ENCODE measurements around the gene ATG2B. TPM values are rescaled to one million over a fixed set of nuclear protein-coding genes. Genes with fewer than 3 reads are reported as not detected.

The ATG2B gene, protein sequence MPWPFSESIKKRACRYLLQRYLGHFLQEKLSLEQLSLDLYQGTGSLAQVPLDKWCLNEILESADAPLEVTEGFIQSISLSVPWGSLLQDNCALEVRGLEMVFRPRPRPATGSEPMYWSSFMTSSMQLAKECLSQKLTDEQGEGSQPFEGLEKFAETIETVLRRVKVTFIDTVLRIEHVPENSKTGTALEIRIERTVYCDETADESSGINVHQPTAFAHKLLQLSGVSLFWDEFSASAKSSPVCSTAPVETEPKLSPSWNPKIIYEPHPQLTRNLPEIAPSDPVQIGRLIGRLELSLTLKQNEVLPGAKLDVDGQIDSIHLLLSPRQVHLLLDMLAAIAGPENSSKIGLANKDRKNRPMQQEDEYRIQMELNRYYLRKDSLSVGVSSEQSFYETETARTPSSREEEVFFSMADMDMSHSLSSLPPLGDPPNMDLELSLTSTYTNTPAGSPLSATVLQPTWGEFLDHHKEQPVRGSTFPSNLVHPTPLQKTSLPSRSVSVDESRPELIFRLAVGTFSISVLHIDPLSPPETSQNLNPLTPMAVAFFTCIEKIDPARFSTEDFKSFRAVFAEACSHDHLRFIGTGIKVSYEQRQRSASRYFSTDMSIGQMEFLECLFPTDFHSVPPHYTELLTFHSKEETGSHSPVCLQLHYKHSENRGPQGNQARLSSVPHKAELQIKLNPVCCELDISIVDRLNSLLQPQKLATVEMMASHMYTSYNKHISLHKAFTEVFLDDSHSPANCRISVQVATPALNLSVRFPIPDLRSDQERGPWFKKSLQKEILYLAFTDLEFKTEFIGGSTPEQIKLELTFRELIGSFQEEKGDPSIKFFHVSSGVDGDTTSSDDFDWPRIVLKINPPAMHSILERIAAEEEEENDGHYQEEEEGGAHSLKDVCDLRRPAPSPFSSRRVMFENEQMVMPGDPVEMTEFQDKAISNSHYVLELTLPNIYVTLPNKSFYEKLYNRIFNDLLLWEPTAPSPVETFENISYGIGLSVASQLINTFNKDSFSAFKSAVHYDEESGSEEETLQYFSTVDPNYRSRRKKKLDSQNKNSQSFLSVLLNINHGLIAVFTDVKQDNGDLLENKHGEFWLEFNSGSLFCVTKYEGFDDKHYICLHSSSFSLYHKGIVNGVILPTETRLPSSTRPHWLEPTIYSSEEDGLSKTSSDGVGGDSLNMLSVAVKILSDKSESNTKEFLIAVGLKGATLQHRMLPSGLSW (N-terminal part only)
- total RNA-seq (2014; rRNA removed) (10.9 and 11.6 TPM in 2 replicates), Bru-seq, nascent RNA (percentile 67 among the genes with signal in this experiment), BruChase-seq, experiment 1, labeled RNA remaining after a 6-hour chase (percentile 71 among the genes with signal in this experiment), BruChase-seq, experiment 2, labeled RNA remaining after a 2-hour chase (percentile 80 among the genes with signal in this experiment)
- long read RNA-seq, full-length matches to known transcripts: 1 of 10 reads
- long read RNA-seq, partial matches to known transcripts: 4 of 10 reads
- long read RNA-seq, other reads (novel, unspliced or antisense): 5 of 10 reads

DNA sequence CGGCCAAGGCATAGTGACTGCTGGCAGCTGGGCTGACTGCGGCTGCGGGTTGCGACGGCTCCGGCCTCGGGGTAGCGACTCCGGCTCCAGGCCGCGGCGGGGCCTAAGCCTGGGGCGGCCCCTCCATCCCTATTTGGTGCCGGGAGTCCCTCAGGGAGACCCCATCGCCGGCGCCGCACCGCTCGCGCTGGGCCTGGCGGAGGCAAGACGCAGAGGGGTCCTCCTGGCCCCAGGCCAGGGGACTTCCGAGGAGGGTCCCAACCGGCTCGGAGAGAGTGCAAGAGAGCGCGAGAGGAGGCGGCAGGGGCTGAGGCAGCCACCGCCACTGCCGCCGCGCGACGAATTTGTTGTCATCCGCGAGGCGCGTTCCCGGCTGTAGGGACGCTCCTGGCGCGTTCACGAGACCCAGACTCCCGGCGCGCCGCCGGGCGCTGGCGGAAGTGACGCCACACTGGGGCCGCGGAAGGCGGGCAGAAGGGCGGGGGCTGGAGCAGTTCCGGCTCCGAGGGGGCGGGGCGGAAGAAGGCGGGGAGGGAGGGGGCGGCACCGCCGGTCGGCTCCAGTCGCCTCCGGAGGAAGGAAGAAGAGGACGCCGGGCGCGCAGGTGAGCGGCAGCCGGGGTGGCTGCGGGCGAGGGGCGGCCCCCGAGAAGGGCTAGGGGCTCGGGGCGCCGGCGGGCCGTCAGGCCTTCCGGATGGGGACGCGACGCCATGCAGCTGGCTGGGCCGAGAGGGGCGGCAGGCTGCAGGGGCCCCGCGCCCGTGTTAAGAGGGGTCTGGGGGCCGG lies at the start of gene ATG2B, which contains the start of gene GSKIP:
Gene ATG2B (minus strand): TSS at position 377 of the 786 bp plus-strand sequence. CDS start 365 bp downstream, at position 12.
Gene GSKIP (plus strand): TSS at position 562 of the 786 bp plus-strand sequence. CDS start 18,722 bp downstream, outside the sequence.
- Histone ChIP-seq H3K36me3 (ENCODE audit: low read depth, low read length) (no peaks in the 10 kb centered on the region), H3K27me3 (ENCODE audit: low read length) (no peaks in the 10 kb centered on the region), H3K9ac (ENCODE audit: low read length) (peak within 1 kb of the TSS; percentile 76), H3F3A (ENCODE audit: low read length, unreplicated experiment) (no peaks in the 10 kb centered on the region), H4K20me1 (ENCODE audit: low read length) (peaks cover 5% of the 10 kb centered on the region; the same call in 1 of the 2 replicates), H3K4me3 (ENCODE audit: low read length) (peak within 1 kb of the TSS; percentile 83), H3K4me2 (ENCODE audit: low read length) (peak within 1 kb of the TSS; percentile 98), H3K4me1 (ENCODE audit: insufficient read depth, low read length) (peaks cover 21% of the 10 kb centered on the region), H3K79me2 (ENCODE audit: low read length) (peaks cover 93% of the 10 kb centered on the region), H3K9me3 (ENCODE audit: low read length) (no peaks in the 10 kb centered on the region), H3K9me2 (replicated peaks; ENCODE audit: low read length) (no peaks in the 10 kb centered on the region), H2AFZ (ENCODE audit: low read length) (peak within 1 kb of the TSS; percentile 96), H3K27ac (ENCODE audit: low read length) (no peak within 1 kb of the TSS; the same call in 1 of the 2 replicates)
- TF ChIP-seq, protein P1, sequence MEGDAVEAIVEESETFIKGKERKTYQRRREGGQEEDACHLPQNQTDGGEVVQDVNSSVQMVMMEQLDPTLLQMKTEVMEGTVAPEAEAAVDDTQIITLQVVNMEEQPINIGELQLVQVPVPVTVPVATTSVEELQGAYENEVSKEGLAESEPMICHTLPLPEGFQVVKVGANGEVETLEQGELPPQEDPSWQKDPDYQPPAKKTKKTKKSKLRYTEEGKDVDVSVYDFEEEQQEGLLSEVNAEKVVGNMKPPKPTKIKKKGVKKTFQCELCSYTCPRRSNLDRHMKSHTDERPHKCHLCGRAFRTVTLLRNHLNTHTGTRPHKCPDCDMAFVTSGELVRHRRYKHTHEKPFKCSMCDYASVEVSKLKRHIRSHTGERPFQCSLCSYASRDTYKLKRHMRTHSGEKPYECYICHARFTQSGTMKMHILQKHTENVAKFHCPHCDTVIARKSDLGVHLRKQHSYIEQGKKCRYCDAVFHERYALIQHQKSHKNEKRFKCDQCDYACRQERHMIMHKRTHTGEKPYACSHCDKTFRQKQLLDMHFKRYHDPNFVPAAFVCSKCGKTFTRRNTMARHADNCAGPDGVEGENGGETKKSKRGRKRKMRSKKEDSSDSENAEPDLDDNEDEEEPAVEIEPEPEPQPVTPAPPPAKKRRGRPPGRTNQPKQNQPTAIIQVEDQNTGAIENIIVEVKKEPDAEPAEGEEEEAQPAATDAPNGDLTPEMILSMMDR (conservative IDR thresholded peaks at IDR 0.05; ENCODE audit: low read depth, low read length): no peak
- TF ChIP-seq EZH2phosphoT487 (IDR thresholded peaks at IDR 0.05; ENCODE audit: borderline replicate concordance, low read length) (no peak), EZH2 (IDR thresholded peaks at IDR 0.05; ENCODE audit: low read length, unreplicated experiment) (no peak)
- ATAC-seq (peak; percentile 72), DNase-seq (peak; percentile 91)
- intact Hi-C loops (cut with micrococcal nuclease): loop anchor here (1.0 to 10.0 kb wide), 4 partner anchors 28 to 139 kb away; partner anchors contain the start of gene PAPOLA
- no TSS peak for BruUV-seq (replicated peaks)
- ChIA-PET CTCF (no interaction called here), POLR2A (ENCODE audit: unreplicated experiment) (interaction anchor here (0.6 kb wide), 1 partner anchor 39 kb away, joined by 3 read pairs; no protein-coding TSS in a partner anchor)

DNA sequence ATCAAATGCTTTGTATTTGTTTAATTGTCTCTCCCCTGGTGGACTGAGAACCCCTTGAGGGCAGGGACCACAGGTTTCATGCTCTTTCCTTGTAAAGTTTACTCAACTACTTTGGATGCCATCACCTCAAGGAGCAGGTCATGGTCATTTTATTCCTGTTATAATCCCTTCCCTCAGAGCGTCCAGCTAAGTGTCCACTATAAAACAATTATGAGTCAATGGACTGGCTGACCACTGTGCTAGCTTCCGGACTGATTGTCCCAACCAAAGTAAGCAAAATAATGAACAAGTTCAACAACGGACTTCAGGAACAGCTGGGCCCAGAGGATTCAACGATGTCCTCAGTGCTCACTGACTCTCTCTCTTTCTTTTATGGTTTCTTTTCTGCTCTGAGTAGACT lies 47.0 kb upstream of the ATG2B start:
- POLR2A ChIA-PET (ENCODE audit: unreplicated experiment): no interaction called here
- H4K20me1 ChIP-seq (ENCODE audit: low read length): no peaks in the 10 kb centered on the region
- no peak overlapping the region for H3K4me3 ChIP-seq (ENCODE audit: low read length)
- no peaks in the 10 kb centered on the region for H3F3A ChIP-seq (ENCODE audit: low read length, unreplicated experiment)
- DNase-seq (no peak), ATAC-seq (peak; percentile 42)
- TF ChIP-seq, protein P1 (conservative IDR thresholded peaks at IDR 0.05; ENCODE audit: low read depth, low read length): no peak
- TF ChIP-seq EZH2phosphoT487 (IDR thresholded peaks at IDR 0.05; ENCODE audit: borderline replicate concordance, low read length): no peak
- TF ChIP-seq EZH2 (IDR thresholded peaks at IDR 0.05; ENCODE audit: low read length, unreplicated experiment): no peak
- H3K27me3 ChIP-seq (ENCODE audit: low read length): no peaks in the 10 kb centered on the region
- no peaks in the 10 kb centered on the region for H3K79me2 ChIP-seq (ENCODE audit: low read length)
- intact Hi-C loops (cut with micrococcal nuclease): no loop called here
- H3K9ac ChIP-seq (ENCODE audit: low read length): no peak overlapping the region
- H3K4me1 ChIP-seq (ENCODE audit: insufficient read depth, low read length): peaks cover 17% of the 10 kb centered on the region
- peak overlapping the region; percentile 29; the same call in 1 of the 2 replicates for H3K27ac ChIP-seq (ENCODE audit: low read length)
- H3K9me2 ChIP-seq (replicated peaks; ENCODE audit: low read length): no peaks in the 10 kb centered on the region
- peak overlapping the region; percentile 23; the same call in 1 of the 2 replicates for H3K4me2 ChIP-seq (ENCODE audit: low read length)
- H2AFZ ChIP-seq (ENCODE audit: low read length): no peak overlapping the region
- H3K9me3 ChIP-seq (ENCODE audit: low read length): no peaks in the 10 kb centered on the region
- no peaks in the 10 kb centered on the region for H3K36me3 ChIP-seq (ENCODE audit: low read depth, low read length)
- CTCF ChIA-PET: no interaction called here
- no TSS peak for BruUV-seq (replicated peaks)
